ENCODE data around the gene MAP3K5.

GRCh38 chr6:136593748-136594490, 198.4 kb downstream of the MAP3K5 start:
- TF ChIP-seq POLR2AphosphoS5 (IDR thresholded peaks at IDR 0.05; ENCODE audit: low read depth, low read length) (no peak), CHD2 (IDR thresholded peaks at IDR 0.05; ENCODE audit: low read length) (no peak), RAD21 (IDR thresholded peaks at IDR 0.05 in 1 of 2, conservative IDR thresholded peaks at IDR 0.05 in 1 of 2; ENCODE audit: low read depth in 2 of 2, low read length in 2 of 2) (no peak), CEBPB (IDR thresholded peaks at IDR 0.05; ENCODE audit: low read depth, low read length) (no peak), GABPA (IDR thresholded peaks at IDR 0.05; ENCODE audit: borderline replicate concordance, insufficient read depth, low read length) (no peak), TAF1 (IDR thresholded peaks at IDR 0.05; ENCODE audit: low read depth, low read length) (no peak), POLR2A (IDR thresholded peaks at IDR 0.05; ENCODE audit: control extremely low read depth in 1 of 2, low read depth in 2 of 2, low read length in 2 of 2) (no peak), BRCA1 (IDR thresholded peaks at IDR 0.05; ENCODE audit: low read depth, low read length) (no peak)
- TF ChIP-seq, protein P1, sequence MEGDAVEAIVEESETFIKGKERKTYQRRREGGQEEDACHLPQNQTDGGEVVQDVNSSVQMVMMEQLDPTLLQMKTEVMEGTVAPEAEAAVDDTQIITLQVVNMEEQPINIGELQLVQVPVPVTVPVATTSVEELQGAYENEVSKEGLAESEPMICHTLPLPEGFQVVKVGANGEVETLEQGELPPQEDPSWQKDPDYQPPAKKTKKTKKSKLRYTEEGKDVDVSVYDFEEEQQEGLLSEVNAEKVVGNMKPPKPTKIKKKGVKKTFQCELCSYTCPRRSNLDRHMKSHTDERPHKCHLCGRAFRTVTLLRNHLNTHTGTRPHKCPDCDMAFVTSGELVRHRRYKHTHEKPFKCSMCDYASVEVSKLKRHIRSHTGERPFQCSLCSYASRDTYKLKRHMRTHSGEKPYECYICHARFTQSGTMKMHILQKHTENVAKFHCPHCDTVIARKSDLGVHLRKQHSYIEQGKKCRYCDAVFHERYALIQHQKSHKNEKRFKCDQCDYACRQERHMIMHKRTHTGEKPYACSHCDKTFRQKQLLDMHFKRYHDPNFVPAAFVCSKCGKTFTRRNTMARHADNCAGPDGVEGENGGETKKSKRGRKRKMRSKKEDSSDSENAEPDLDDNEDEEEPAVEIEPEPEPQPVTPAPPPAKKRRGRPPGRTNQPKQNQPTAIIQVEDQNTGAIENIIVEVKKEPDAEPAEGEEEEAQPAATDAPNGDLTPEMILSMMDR (IDR thresholded peaks at IDR 0.05; ENCODE audit: control extremely low read depth in 1 of 3, insufficient read depth in 1 of 3, low read depth in 1 of 3, low read length in 3 of 3), result no peak

All from H1 (cell line).